ENCODE measurements around the gene B3GALT6. TPM values are rescaled to one million over a fixed set of nuclear protein-coding genes. Genes with fewer than 3 reads are reported as not detected.

Gene B3GALT6
- total RNA-seq, 1 experiment from 2014 or later: 27.1 TPM

DNA sequence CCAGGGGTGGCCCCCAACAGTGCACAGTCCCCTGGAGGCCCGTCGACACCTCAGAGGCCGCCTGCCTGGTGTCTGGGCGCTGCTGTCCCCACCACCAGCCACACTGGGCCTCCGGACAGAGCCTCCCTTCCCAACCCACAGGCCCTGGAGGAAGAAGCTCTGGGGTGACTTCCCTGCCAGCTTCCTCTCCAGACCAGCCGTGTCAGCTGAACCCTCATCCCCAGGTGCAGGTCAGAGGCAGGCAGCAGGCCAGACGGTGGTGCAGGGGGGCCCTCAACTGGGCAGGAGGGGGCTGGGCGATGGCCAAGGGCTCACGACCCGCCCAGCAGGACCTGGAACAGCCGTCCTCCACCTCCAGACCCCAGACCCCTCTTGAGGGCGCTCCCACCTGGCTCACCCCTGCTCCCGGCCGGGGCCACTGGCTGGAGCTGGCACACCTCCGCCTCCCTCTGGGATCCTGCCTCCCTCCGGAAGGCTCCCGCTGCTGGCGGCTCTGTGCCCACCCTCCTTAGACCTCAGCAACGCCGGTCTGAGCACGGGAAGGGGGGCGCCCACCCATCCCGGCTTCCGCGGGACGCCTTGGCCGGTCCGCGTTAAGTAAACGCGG lies 26.2 kb upstream of the B3GALT6 start:
- H3K18ac ChIP-seq (ENCODE audit: insufficient read length, low read depth, low read length): no peak overlapping the region
- H3K23me2 ChIP-seq (ENCODE audit: insufficient read length, low read depth, low read length, poor library complexity, severe bottlenecking): peaks cover 3% of the 10 kb centered on the region
- Mint-ChIP-seq H3K27me3 (ENCODE audit: low read depth) (peaks cover 19% of the 10 kb centered on the region), H3K4me3 (no peak overlapping the region; a peak in 1 of 5 replicates), H3K9me3 (no peaks in the 10 kb centered on the region), H3K36me3 (ENCODE audit: insufficient read depth in 1 of 3, low read depth in 3 of 3) (no peaks in the 10 kb centered on the region), H3K27ac (no peak overlapping the region), H3K4me1 (peaks cover 2 to 6% of the 10 kb centered on the region in 2 experiments; a peak in 2 of 4 replicates)
- no peaks in the 10 kb centered on the region; the same call in 1 of the 2 replicates for H3K27me3 ChIP-seq (ENCODE audit: insufficient read depth, low read length)
- no peaks in the 10 kb centered on the region for H3K79me1 ChIP-seq (ENCODE audit: insufficient read depth, low read depth, low read length, poor library complexity, severe bottlenecking)
- no peak overlapping the region for H3K9ac ChIP-seq (ENCODE audit: extremely low read depth, insufficient read length, low read length)
- TF ChIP-seq CTCF (conservative IDR thresholded peaks at IDR 0.05): no peak
- H2BK120ac ChIP-seq (ENCODE audit: low read depth, low read length, poor library complexity, severe bottlenecking): no peak overlapping the region
- H2BK12ac ChIP-seq (ENCODE audit: insufficient read length, low read depth, low read length): no peak overlapping the region
- H3K4ac ChIP-seq (ENCODE audit: low read depth, low read length): no peak overlapping the region
- H3K79me2 ChIP-seq (ENCODE audit: insufficient read depth, low read length): no peaks in the 10 kb centered on the region
- H2BK15ac ChIP-seq (ENCODE audit: low read depth, low read length): no peak overlapping the region
- no peaks in the 10 kb centered on the region for H3K9me3 ChIP-seq (ENCODE audit: control insufficient read depth, low read depth, low read length)
- no peak overlapping the region for H2AFZ ChIP-seq (ENCODE audit: low read length)
- H3K4me2 ChIP-seq (ENCODE audit: insufficient read depth, insufficient read length, low read length): peak overlapping the region; percentile 76
- no peak overlapping the region for H4K8ac ChIP-seq (replicated peaks; ENCODE audit: insufficient read length, low read depth, low read length)
- H3K14ac ChIP-seq (ENCODE audit: insufficient read depth, low read length): no peak overlapping the region; the same call in 1 of the 2 replicates
- H3K4me1 ChIP-seq (ENCODE audit: insufficient read depth, low read length): no peaks in the 10 kb centered on the region
- WGBS (ENCODE audit: extremely low coverage, insufficient read length, low lambda C conversion rate): no CpG with 5 or more reads among the region's 31 CpGs
- no peaks in the 10 kb centered on the region for H4K20me1 ChIP-seq (ENCODE audit: control insufficient read depth, insufficient read depth, insufficient read length)
- no peak overlapping the region for H3K56ac ChIP-seq (ENCODE audit: insufficient read length, low read depth, low read length)
- no peak for DNase-seq
- no peak overlapping the region for H2AK5ac ChIP-seq (ENCODE audit: insufficient read length, low read length)
- H4K91ac ChIP-seq (ENCODE audit: insufficient read length, low read depth, low read length): no peak overlapping the region
- H4K5ac ChIP-seq (ENCODE audit: insufficient read length, low read depth, low read length): no peak overlapping the region
- no peak overlapping the region for H2BK20ac ChIP-seq (ENCODE audit: low read depth, low read length, poor library complexity, severe bottlenecking)
- no peak overlapping the region for H2BK5ac ChIP-seq (ENCODE audit: insufficient read length, low read length)
- H3K27ac ChIP-seq (ENCODE audit: insufficient read length, low read depth, low read length): no peak overlapping the region
- no peak overlapping the region for H3T11ph ChIP-seq (ENCODE audit: low read length)
- H3K23ac ChIP-seq (ENCODE audit: insufficient read length, low read depth, low read length): no peak overlapping the region

Measured in H9 (cell line).